NCI-H2196 (cell line): ENCODE measurements around the gene ADAMTS3.

ENCODE experiments used
- DNase-seq: peaks from one replicate; lab custom pipeline; 2025; ENCODE audit not compliant: unreplicated experiment; lab: John Stamatoyannopoulos, UW

The ADAMTS3 gene

GRCh38 chr4:72352711-72353110 lies 216.3 kb downstream of the ADAMTS3 start:
- DNase-seq: no peak

- DNase-seq: no peak
Observed at GRCh38 chr4:72351521-72351920, 217.5 kb downstream of the ADAMTS3 start.

DNA sequence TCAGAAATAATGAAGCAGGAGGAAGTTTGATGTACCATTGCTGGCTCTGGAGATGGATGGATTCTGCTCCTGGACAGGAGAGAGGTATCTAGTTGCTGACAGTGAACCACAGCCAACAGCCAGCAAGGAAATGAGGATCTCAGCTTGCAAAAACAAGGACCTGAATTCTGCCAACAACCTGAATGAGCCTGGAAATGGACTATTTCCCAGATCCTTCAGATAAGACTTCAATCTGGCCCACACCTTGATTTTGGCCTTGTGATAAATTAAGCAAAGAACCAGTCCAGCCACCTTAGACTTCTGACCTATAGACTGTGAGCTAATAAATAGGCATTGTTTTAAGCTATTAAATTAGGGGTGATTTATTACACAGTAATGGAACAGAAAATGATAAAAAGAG lies 220.3 kb downstream of the ADAMTS3 start:
- no peak for DNase-seq

DNA sequence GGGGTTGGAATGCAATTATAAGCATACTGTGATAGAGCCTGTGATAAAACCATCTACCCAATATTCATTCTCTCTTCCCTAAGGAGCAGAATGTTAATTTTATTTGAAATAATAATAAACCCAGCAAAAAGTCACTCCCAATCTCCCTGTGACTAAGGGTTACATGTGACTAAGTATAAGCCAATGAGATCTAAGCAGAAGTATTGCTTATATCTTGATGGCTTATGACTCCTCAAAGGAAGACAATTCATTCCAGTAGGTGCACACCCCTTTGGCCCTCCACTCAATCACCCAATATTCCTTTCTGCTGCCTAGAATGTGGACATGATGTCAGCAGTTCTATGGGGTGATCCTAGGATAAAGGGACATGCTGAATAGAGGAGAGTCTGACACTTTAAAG lies 224.6 kb downstream of the ADAMTS3 start:
- DNase-seq: no peak

GRCh38 chr4:72341432-72341820 lies 227.6 kb downstream of the ADAMTS3 start:
- DNase-seq: no peak

- DNase-seq: no peak
Observed at GRCh38 chr4:72340803-72341431, 228.1 kb downstream of the ADAMTS3 start.

GRCh38 chr4:72338060-72338459 lies 231.0 kb downstream of the ADAMTS3 start:
- no peak for DNase-seq

DNA sequence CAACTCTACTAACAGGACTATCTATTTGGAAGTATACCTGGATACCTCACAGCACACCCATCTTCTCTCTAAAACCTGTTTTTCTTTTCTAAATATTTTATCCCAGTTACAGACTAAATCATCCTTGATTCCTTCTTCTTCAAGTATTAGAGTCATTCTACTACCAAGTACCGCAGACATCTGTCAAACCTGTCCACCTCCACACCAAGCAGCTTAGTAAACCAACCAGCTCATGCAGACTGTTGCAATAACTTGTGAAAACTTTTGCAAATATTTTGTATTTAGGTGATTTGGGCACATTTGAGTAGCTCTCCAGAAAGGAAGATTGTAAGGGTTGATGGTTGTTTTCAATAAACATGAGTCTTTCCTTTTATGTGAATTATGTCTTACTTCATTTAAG lies 238.6 kb downstream of the ADAMTS3 start:
- DNase-seq: no peak

DNA sequence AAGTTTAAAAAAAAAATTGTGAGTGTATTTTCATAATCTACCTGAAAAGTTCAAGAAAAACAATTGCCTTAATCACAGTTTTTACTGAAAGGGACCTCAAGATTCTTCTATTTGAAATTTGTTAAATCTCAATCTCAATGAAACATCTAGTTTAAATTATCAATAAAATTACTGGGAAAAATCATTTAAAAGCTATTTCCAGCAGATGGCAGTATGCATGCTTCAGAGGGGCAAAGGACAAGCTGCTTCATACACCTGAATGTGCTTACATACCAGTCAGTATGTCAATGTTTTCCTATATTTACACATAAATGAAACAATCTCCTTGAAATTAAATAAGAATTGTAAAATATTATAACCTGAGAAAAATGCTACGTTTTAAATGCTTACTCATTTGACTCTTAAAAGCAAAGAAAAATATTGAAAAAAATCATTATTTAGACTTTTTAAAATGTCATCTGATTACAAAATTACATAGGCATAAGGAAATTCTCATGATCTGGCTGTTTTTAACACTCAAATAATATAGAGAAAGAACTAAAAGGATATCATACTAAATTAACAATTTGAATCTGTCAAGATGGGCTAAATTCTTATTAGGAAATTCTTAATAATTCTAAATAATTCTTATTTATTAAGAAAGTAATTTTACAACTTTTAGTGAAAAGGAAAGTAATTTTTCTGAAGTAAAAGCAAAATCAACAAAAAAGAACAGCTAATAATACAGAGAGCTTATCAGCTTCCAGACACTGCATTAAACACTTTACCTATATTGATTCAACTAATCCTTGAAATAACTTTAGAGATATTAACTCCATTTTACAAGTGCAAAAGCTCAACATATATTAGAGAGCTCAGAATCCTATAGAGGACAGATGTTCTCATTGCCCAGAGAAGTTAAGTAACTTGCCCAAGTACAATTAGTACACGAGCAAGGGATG lies 242.1 kb downstream of the ADAMTS3 start:
- DNase-seq: peak; percentile 4

- DNase-seq: no peak
Observed at GRCh38 chr4:72325215-72325614, 243.8 kb downstream of the ADAMTS3 start.

DNA sequence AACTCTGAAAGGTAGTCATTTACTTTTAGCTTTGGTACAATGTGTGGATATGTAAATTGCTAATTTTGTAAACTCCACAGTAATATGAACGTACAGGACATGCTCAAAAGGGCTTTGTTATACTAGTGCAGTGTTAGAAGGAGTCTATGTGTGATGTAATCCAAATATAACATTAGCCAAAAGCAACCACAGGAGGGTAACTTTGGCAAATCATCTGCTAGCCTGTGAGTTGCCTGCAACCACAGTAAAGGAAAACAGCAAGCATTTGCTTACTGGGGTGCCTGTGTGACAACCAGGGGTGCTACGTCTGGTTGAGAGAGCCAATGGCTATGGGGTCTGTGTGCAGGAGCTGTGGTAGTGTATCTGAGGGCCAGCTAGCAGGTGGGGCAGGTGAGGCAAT lies 245.8 kb downstream of the ADAMTS3 start:
- no peak for DNase-seq

DNA sequence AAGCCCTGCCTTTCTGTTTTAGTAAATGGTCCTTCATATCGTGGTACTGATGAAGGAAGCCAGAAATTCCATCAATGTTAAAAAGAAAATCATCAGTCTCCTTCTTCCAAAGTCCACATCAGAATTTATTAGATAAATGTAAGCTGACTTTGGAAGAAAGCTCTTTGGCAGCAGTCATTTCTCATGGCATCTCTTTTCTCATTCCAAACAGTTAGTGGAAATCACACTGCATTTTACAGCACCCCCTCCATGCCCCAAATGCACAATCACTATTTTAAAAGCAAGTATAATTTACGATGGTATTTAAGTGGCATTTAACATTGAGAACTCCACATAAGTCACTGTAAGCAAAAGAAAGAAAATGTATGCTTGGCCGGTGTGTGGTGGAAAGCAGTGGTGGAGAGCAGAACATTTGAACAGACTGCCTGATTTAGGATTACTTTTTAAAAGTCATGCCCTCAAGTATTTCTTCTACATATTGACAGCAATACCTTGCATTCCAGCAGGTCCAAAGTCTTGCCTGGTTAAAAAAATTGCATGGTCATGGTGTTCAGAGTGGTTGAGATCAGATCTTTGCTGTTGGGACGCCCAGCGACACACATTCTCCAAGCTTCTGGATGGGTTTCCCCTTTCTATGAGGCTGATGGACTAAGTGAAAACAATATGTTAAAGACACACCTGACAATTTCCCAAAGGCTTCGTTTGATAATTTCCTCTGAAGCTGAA lies 248.6 kb downstream of the ADAMTS3 start:
- no peak for DNase-seq

- no peak for DNase-seq
Observed at GRCh38 chr4:72319601-72320021, 249.4 kb downstream of the ADAMTS3 start.

GRCh38 chr4:72318421-72319170 lies 250.4 kb downstream of the ADAMTS3 start:
- no peak for DNase-seq

DNA sequence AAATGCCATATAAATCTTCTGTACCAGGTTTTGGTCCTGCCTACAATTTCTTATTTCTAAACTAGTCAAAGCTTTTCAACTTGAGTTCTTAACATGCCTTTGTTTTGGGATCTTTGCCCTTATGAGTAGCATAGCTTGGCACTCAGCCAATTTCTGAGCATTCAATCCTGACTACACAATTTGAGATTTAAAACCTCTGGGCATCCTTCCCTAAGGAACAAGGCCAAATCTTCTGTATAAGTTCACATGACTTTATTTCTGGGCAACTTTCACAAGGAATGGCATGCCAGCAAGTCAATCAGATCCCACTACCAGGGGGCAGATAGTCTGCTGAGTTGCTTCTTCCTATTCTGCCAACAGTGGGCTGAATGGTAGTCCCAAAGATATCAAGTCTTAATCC lies 254.2 kb downstream of the ADAMTS3 start:
- DNase-seq: no peak

GRCh38 chr4:72313121-72313520 lies 255.9 kb downstream of the ADAMTS3 start:
- DNase-seq: no peak

- DNase-seq: no peak
Observed at GRCh38 chr4:72312032-72312650, 256.9 kb downstream of the ADAMTS3 start.

DNA sequence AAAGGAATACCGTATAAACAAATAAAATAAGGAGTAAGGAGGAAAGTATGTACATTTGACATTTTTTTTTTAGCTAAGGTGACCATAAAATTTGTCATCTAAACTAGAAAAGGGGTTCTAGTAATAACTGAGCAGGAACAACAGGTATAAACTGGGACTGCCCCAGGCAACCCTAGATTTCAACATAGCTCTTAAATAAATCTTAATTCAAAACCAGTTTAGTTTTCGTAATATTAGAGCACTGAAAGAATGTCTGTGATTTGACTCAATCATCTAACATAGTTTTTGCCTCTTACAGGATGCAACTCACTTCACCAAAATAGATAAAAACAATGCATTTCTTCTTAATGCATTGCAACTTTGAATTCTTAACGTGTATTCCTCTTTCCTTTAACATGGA lies 257.7 kb downstream of the ADAMTS3 start:
- DNase-seq: no peak

- no peak for DNase-seq
Observed at GRCh38 chr4:72305620-72306019, 263.4 kb downstream of the ADAMTS3 start.

DNA sequence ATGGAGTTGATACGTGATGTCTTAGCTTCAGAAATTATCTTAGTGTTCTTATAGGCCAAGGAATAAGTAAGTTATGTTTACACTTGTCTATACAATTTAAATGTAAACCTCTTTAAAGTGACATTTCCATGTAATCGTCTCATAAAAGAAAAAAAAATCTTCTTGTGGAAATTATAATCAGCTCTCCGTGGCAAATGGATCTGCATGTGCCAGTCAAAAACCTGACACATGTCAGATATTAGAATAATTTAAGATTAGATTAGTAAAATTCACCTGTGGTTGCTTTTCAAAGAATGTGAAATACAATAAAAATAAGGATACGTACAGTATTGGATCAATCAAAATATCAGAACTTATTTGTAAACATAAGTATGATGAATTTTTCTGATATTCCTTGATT lies 263.9 kb downstream of the ADAMTS3 start:
- no peak for DNase-seq
